HCT116 (cell line): ENCODE data around the gene SPSB4. TPM values are rescaled to one million over a fixed set of nuclear protein-coding genes. Genes with fewer than 3 reads are reported as not detected.

Experiments used
- ATAC-seq: fragments of 200-7000 bp; cut with Tn5 transposase; 2 replicates; pipeline ENCODE4 v1.9.1; 2020; ENCODE audit warnings: mild to moderate bottlenecking, moderate library complexity
- BruUV-seq: library from RNA; stranded (reverse); fragments of 400-500 nt; replicated peaks from 2 replicates; lab custom pipeline; 2021; lab: Mats Ljungman, UMichigan
- CTCF ChIA-PET: fragments of 300-600 bp; sonication (Branson Sonifier 250); formaldehyde crosslinking; loops from one replicate; lab custom pipeline; 2021; ENCODE audit warnings: antibody characterized with exemption; lab: Charles Lee
- POLR2A ChIA-PET: fragments of 300-600, 350-600 bp; sonication (Branson Sonifier 250); formaldehyde crosslinking; loops from one replicate; lab custom pipeline; 2021; ENCODE audit warnings: antibody characterized with exemption; lab: Charles Lee
- RAD21 ChIA-PET, 2 experiments: fragments of 300-600 bp; sonication (Branson Sonifier 250); formaldehyde crosslinking; loops; one replicate each; lab custom pipeline; 2023; ENCODE audit warnings: low total read pairs in 2 of 2; ENCODE audit not compliant: uncharacterized antibody in 2 of 2, unreplicated experiment in 2 of 2, low non-redundant PET in 1 of 2; lab: Charles Lee
- DNase-seq: peaks from one replicate; pipeline ENCODE4 v3.0.0-alpha.2; 2010; ENCODE audit warnings: low read depth, low spot score
- H2AFZ ChIP-seq: fragments of 200-600 bp; shearing (Covaris generic), sonication (generic); 2 replicates; pipeline ENCODE4 v1.6.1; 2017; ENCODE audit warnings: low read depth, mixed run types, mixed read lengths, antibody characterized with exemption, low read length; ENCODE audit not compliant: poor library complexity, severe bottlenecking
- H3K27ac ChIP-seq: 2 replicates; pipeline ENCODE4 v1.5.1; 2012; ENCODE audit warnings: low read depth, low read length
- H3K27me3 ChIP-seq: fragments of 200-600 bp; sonication (generic); 2 replicates; pipeline ENCODE4 v1.6.1; 2016; ENCODE audit warnings: mixed run types, low read length, mixed read lengths; ENCODE audit not compliant: insufficient read depth
- H3K36me3 ChIP-seq, 2 experiments: fragments of 200-500 bp in 1 of 2; fragments of 200-600 bp in 1 of 2; sonication (Bioruptor generic) in 1 of 2; sonication (generic) in 1 of 2; 2 replicates each; pipeline versions ENCODE4 v1.5.1 to v1.6.1; 2014 to 2016; ENCODE audit warnings: low read length in 2 of 2, inconsistent platforms in 1 of 2, mixed read lengths in 1 of 2, mixed run types in 1 of 2; ENCODE audit not compliant: insufficient read depth in 2 of 2, control insufficient read depth in 1 of 2
- H3K4me1 ChIP-seq, 2 experiments: fragments of 200-600 bp in 1 of 2; sonication (generic) in 1 of 2; 2 replicates each; pipeline versions ENCODE4 v1.5.1 to v1.6.1; 2012 to 2017; ENCODE audit warnings: low read length in 2 of 2, inconsistent platforms in 1 of 2, mild to moderate bottlenecking in 1 of 2, mixed read lengths in 1 of 2, mixed run types in 1 of 2, moderate library complexity in 1 of 2; ENCODE audit not compliant: insufficient read depth in 2 of 2, control insufficient read depth in 1 of 2
- H3K4me2 ChIP-seq: fragments of 200-600 bp; sonication (generic); 2 replicates; pipeline ENCODE4 v1.6.1; 2017; ENCODE audit warnings: mixed run types, low read length, mixed read lengths
- H3K4me3 ChIP-seq, 2 experiments: fragments of 200-600 bp in 1 of 2; sonication (generic) in 1 of 2; replicated peaks in 1 of 2; 2 replicates each; pipeline ENCODE4 v1.5.1; 2011 to 2016; ENCODE audit warnings: low read length in 2 of 2, control low read depth in 1 of 2, low read depth in 1 of 2, mild to moderate bottlenecking in 1 of 2, mixed read lengths in 1 of 2, mixed run types in 1 of 2
- H3K79me2 ChIP-seq: fragments of 200-600 bp; sonication (generic); 2 replicates; pipeline ENCODE4 v1.6.1; 2017; ENCODE audit warnings: mild to moderate bottlenecking, mixed run types, low read length, moderate library complexity, mixed read lengths; ENCODE audit not compliant: insufficient read depth
- H3K9ac ChIP-seq: fragments of 200-600 bp; sonication (generic); 2 replicates; pipeline ENCODE4 v1.6.1; 2016; ENCODE audit warnings: low read length, mixed read lengths
- H3K9me2 ChIP-seq: fragments of 200-600 bp; sonication (generic), shearing (Covaris generic); 2 replicates; pipeline ENCODE4 v1.6.1; 2017; ENCODE audit warnings: mixed run types, mild to moderate bottlenecking, moderate library complexity; ENCODE audit not compliant: insufficient read depth
- H3K9me3 ChIP-seq, 2 experiments: fragments of 200-500 bp in 1 of 2; fragments of 200-600 bp in 1 of 2; sonication (Bioruptor generic) in 1 of 2; sonication (generic) in 1 of 2; 2 replicates each; pipeline ENCODE4 v1.6.1; 2014 to 2017; ENCODE audit warnings: low read length in 2 of 2, mixed read lengths in 2 of 2, inconsistent platforms in 1 of 2, low read depth in 1 of 2, mild to moderate bottlenecking in 1 of 2, mixed run types in 1 of 2, moderate library complexity in 1 of 2; ENCODE audit not compliant: control insufficient read depth in 1 of 2, insufficient read depth in 1 of 2
- H4K20me1 ChIP-seq: fragments of 200-600 bp; sonication (generic), shearing (Covaris generic); 2 replicates; pipeline ENCODE4 v1.6.1; 2017; ENCODE audit warnings: mixed run types, mild to moderate bottlenecking, moderate library complexity; ENCODE audit not compliant: insufficient read depth
- CEBPB ChIP-seq: IDR thresholded peaks from 2 replicates; pipeline ENCODE4 v1.6.1; 2012; ENCODE audit warnings: low read depth
- CTCF ChIP-seq, 3 experiments: fragments of 200-600 bp in 1 of 3; sonication (generic) in 1 of 3; IDR thresholded peaks in 2 of 3; conservative IDR thresholded peaks in 1 of 3; 2 replicates each; pipeline ENCODE4 v1.5.1; 2012 to 2017; ENCODE audit warnings: low read depth in 2 of 3, low read length in 2 of 3, antibody characterized with exemption in 1 of 3, borderline replicate concordance in 1 of 3, control low read depth in 1 of 3, mild to moderate bottlenecking in 1 of 3, mixed read lengths in 1 of 3, mixed run types in 1 of 3, moderate library complexity in 1 of 3; ENCODE audit not compliant: insufficient read depth in 1 of 3
- ELF1 ChIP-seq: IDR thresholded peaks from 2 replicates; pipeline ENCODE4 v1.6.1; 2012; ENCODE audit warnings: low read depth, borderline replicate concordance
- REST ChIP-seq: IDR thresholded peaks from 2 replicates; pipeline ENCODE4 v1.6.1; 2012; ENCODE audit warnings: low read depth
- YY1 ChIP-seq: IDR thresholded peaks from 2 replicates; pipeline ENCODE4 v1.6.1; 2011; ENCODE audit warnings: low read length, low read depth, moderate library complexity, mild to moderate bottlenecking; ENCODE audit not compliant: insufficient replicate concordance; ENCODE audit errors: extremely low read depth
- ZFX ChIP-seq: fragments of 450-650 bp; IDR thresholded peaks from 2 replicates; pipeline ENCODE4 v1.6.1; 2017
- ZNF274 ChIP-seq: fragments of 200-500 bp; sonication (Bioruptor generic); IDR thresholded peaks from 2 replicates; pipeline ENCODE4 v1.6.1; 2014; ENCODE audit warnings: mild to moderate bottlenecking, low read depth, low read length, inconsistent platforms
- intact Hi-C: fragments of 100-400 bp; cut with micrococcal nuclease; formaldehyde crosslinking; loops from 2 replicates; pipeline ENCODE4 v1.10.0; 2022
- total RNA-seq: library from RNA; stranded (reverse); gene quantifications from one replicate; pipeline ENCODE4 v1.2.1, GENCODE V29; 2021; ENCODE audit not compliant: unreplicated experiment

The SPSB4 gene
- total RNA-seq, 1 experiment from 2014 or later: 0.57 TPM

GRCh38 chr3:141102372-141102771 is 51.2 kb downstream of the SPSB4 start:
- H3K27ac ChIP-seq: no peak overlapping the region
- H3K4me1 ChIP-seq: no peaks in the 10 kb centered on the region
- no peaks in the 10 kb centered on the region for H3K36me3 ChIP-seq
- ChIA-PET POLR2A (no interaction called here), CTCF (no interaction called here), RAD21 (no interaction called here)
- TF ChIP-seq CTCF (IDR thresholded peaks at IDR 0.05 in 2 of 3, conservative IDR thresholded peaks at IDR 0.05 in 1 of 3; ENCODE audit: borderline replicate concordance in 1 of 3, insufficient read depth in 1 of 3, low read depth in 2 of 3, low read length in 2 of 3): no peak
- no peak for TF ChIP-seq ZFX
- no peak for TF ChIP-seq ELF1
- TF ChIP-seq YY1: no peak
- no peak for TF ChIP-seq REST
- no peak for TF ChIP-seq ZNF274
- no peak for TF ChIP-seq CEBPB
- no peaks in the 10 kb centered on the region for H3K27me3 ChIP-seq
- no peak overlapping the region for H3K4me3 ChIP-seq
- H4K20me1 ChIP-seq: no peaks in the 10 kb centered on the region
- DNase-seq (no peak), ATAC-seq (no peak)
- no peaks in the 10 kb centered on the region for H3K9me2 ChIP-seq
- no peak overlapping the region for H3K4me2 ChIP-seq
- no peak overlapping the region for H3K9ac ChIP-seq
- BruUV-seq: no TSS peak
- intact Hi-C loops: no loop called here
- no peaks in the 10 kb centered on the region for H3K79me2 ChIP-seq
- H2AFZ ChIP-seq: no peak overlapping the region
- H3K9me3 ChIP-seq: 0 out of 4 replicates have a peak, but pooled peaks cover 0 to 4% of the 10 kb centered on the region in 2 experiments
